Stimulated activated CD8-positive, alpha-beta memory T cell treated with anti-CD3 and anti-CD28 coated beads, Interleukin-7, amount 100 ng/mL, for 1 hour (primary cell): ENCODE measurements around the gene ABI2.
"Not testable (repeated sequence)": the region's sequence is repeated elsewhere in the genome, so short reads cannot be mapped to it uniquely, and the experiment has no call there.

Experiments used
- DNase-seq, 2 donors: peaks; one replicate each; pipeline ENCODE4 v3.0.0-alpha.2; 2020; ENCODE audit warnings: low read depth in 2 of 2

The ABI2 gene

GRCh38 chr2:203359450-203359849 is 31.3 kb downstream of the ABI2 start:
- DNase-seq: no peak

- no peak for DNase-seq
These were observed 32.7 kb downstream of the ABI2 start for GRCh38 chr2:203360833-203361430.

- DNase-seq: no peak
These were observed 33.3 kb downstream of the ABI2 start for GRCh38 chr2:203361495-203361894.

- no peak for DNase-seq
These were observed 33.7 kb downstream of the ABI2 start for GRCh38 chr2:203361922-203362321.

GRCh38 chr2:203366639-203367466 is 38.7 kb downstream of the ABI2 start:
- no peak for DNase-seq

GRCh38 chr2:203372706-203373105 is 44.5 kb downstream of the ABI2 start:
- DNase-seq: not testable (repeated sequence)

GRCh38 chr2:203376173-203376572 is 48.0 kb downstream of the ABI2 start:
- DNase-seq: no peak

- no peak for DNase-seq
These were observed 51.0 kb downstream of the ABI2 start for GRCh38 chr2:203379156-203379555.

GRCh38 chr2:203383038-203383437 is 54.8 kb downstream of the ABI2 start:
- DNase-seq: no peak

- not testable (repeated sequence) for DNase-seq
These were observed 60.0 kb downstream of the ABI2 start for GRCh38 chr2:203388153-203388552.

- no peak for DNase-seq
These were observed 66.5 kb downstream of the ABI2 start for GRCh38 chr2:203394519-203395227.

- DNase-seq: no peak
These were observed 67.7 kb downstream of the ABI2 start for GRCh38 chr2:203395858-203396257.

- no peak for DNase-seq
These were observed 68.5 kb downstream of the ABI2 start for GRCh38 chr2:203396667-203397066.

GRCh38 chr2:203399031-203399430 is 70.8 kb downstream of the ABI2 start:
- no peak for DNase-seq

GRCh38 chr2:203400805-203401585 is 72.8 kb downstream of the ABI2 start:
- no peak for DNase-seq

GRCh38 chr2:203404996-203405395 is 76.8 kb downstream of the ABI2 start:
- DNase-seq: no peak

- DNase-seq: no peak
These were observed 79.3 kb downstream of the ABI2 start for GRCh38 chr2:203407496-203407895.

GRCh38 chr2:203412546-203413331 is 84.5 kb downstream of the ABI2 start:
- no peak for DNase-seq

GRCh38 chr2:203413796-203414195 is 85.6 kb downstream of the ABI2 start:
- DNase-seq: no peak

GRCh38 chr2:203418271-203418670 is 90.1 kb downstream of the ABI2 start:
- DNase-seq: no peak

GRCh38 chr2:203427061-203427460 is 98.9 kb downstream of the ABI2 start:
- no peak for DNase-seq
